Measurements from ENCODE around the gene TM9SF3.
"Not testable (repeated sequence)": the region's sequence is repeated elsewhere in the genome, so short reads cannot be mapped to it uniquely, and the experiment has no call there.

Gene TM9SF3

GRCh38 chr10:96584035-96584434, 2.8 kb downstream of the TM9SF3 start:
- TF ChIP-seq CTCF (IDR thresholded peaks at IDR 0.05; ENCODE audit: low read depth, low read length, missing control alignments), result no peak
- in situ Hi-C loops (cut with HindIII; ENCODE audit: low sequenced_read_pairs), result no loop called here
- H3K4me3 ChIP-seq (ENCODE audit: low read depth, low read length), result no peak overlapping the region
- DNase-seq (ENCODE audit: low read depth), result no peak

GRCh38 chr10:96579133-96579532, 7.7 kb downstream of the TM9SF3 start:
- in situ Hi-C loops (cut with HindIII; ENCODE audit: low sequenced_read_pairs), result no loop called here
- H3K4me3 ChIP-seq (ENCODE audit: low read depth, low read length), result no peak overlapping the region
- TF ChIP-seq CTCF (IDR thresholded peaks at IDR 0.05; ENCODE audit: low read depth, low read length, missing control alignments), result no peak
- DNase-seq (ENCODE audit: low read depth), result no peak

- TF ChIP-seq CTCF (IDR thresholded peaks at IDR 0.05; ENCODE audit: low read depth, low read length, missing control alignments), result no peak
- DNase-seq (ENCODE audit: low read depth), result no peak
- in situ Hi-C loops (cut with HindIII; ENCODE audit: low sequenced_read_pairs), result no loop called here
- H3K4me3 ChIP-seq (ENCODE audit: low read depth, low read length), result no peak overlapping the region
These were observed 8.2 kb downstream of the TM9SF3 start for GRCh38 chr10:96578633-96579032.

GRCh38 chr10:96578022-96578421, 8.8 kb downstream of the TM9SF3 start:
- TF ChIP-seq CTCF (IDR thresholded peaks at IDR 0.05; ENCODE audit: low read depth, low read length, missing control alignments), result no peak
- DNase-seq (ENCODE audit: low read depth), result no peak
- in situ Hi-C loops (cut with HindIII; ENCODE audit: low sequenced_read_pairs), result no loop called here
- no peak overlapping the region for H3K4me3 ChIP-seq (ENCODE audit: low read depth, low read length)

- no peak overlapping the region for H3K4me3 ChIP-seq (ENCODE audit: low read depth, low read length)
- in situ Hi-C loops (cut with HindIII; ENCODE audit: low sequenced_read_pairs), result no loop called here
- no peak for TF ChIP-seq CTCF (IDR thresholded peaks at IDR 0.05; ENCODE audit: low read depth, low read length, missing control alignments)
- DNase-seq (ENCODE audit: low read depth), result no peak
These were observed 9.7 kb downstream of the TM9SF3 start for GRCh38 chr10:96577069-96577468.

GRCh38 chr10:96576277-96576980, 10.4 kb downstream of the TM9SF3 start:
- no peak overlapping the region for H3K4me3 ChIP-seq (ENCODE audit: low read depth, low read length)
- no peak for DNase-seq (ENCODE audit: low read depth)
- in situ Hi-C loops (cut with HindIII; ENCODE audit: low sequenced_read_pairs), result no loop called here
- no peak for TF ChIP-seq CTCF (IDR thresholded peaks at IDR 0.05; ENCODE audit: low read depth, low read length, missing control alignments)

GRCh38 chr10:96574564-96574963, 12.2 kb downstream of the TM9SF3 start:
- DNase-seq (ENCODE audit: low read depth); in situ Hi-C loops (cut with HindIII; ENCODE audit: low sequenced_read_pairs); H3K4me3 ChIP-seq (ENCODE audit: low read depth, low read length): not testable (repeated sequence)
